ENCODE results near the gene MCTP1. TPM values are rescaled to one million over a fixed set of nuclear protein-coding genes. Genes with fewer than 3 reads are reported as not detected.

MCTP1 gene
- total and polyA plus RNA-seq, 10 of the 15 experiments (the other 5 are each of a cell fraction or from before 2014, with no cell fraction given), result 12.6 to 45.9 (median 18.8) TPM

GRCh38 chr5:94699562-94699961 lies 585.3 kb downstream of the MCTP1 start:
- WGBS (ENCODE audit: insufficient coverage, insufficient replicate concordance, low lambda C conversion rate, missing lambda C conversion rate), result 52% methylated on average over 2 of the region's 2 CpGs
- no peak for DNase-seq (ENCODE audit: low read depth, low spot score)
- no peak overlapping the region for H3K4me3 ChIP-seq

More at GRCh38 chr5:94699562-94699961, 585.3 kb downstream of the MCTP1 start:
- Histone ChIP-seq H3K9ac (ENCODE audit: control insufficient read depth, insufficient read depth, low read length) (no peak overlapping the region), H3K27me3 (replicated peaks in 1 of 2; ENCODE audit: control insufficient read depth in 2 of 2, insufficient read depth in 2 of 2, low read length in 1 of 2) (no peaks in the 10 kb centered on the region), H3K79me2 (ENCODE audit: control insufficient read depth, insufficient read depth, low read length) (no peaks in the 10 kb centered on the region), H3K4me2 (ENCODE audit: control insufficient read depth, insufficient read depth) (no peak overlapping the region), H3K4me1 (ENCODE audit: control insufficient read depth, insufficient read depth, low read length) (peaks cover 19% of the 10 kb centered on the region; the same call in 1 of the 2 replicates), H3K36me3 (ENCODE audit: control insufficient read depth in 2 of 2, insufficient read depth in 2 of 2, low read length in 1 of 2) (no peaks in the 10 kb centered on the region; a peak in 1 of 4 replicates), H4K20me1 (ENCODE audit: control insufficient read depth, insufficient read depth) (no peaks in the 10 kb centered on the region), H3K27ac (ENCODE audit: control insufficient read depth, insufficient read depth) (no peak overlapping the region), H3K9me3 (replicated peaks; ENCODE audit: control insufficient read depth, insufficient read depth, low read length) (no peaks in the 10 kb centered on the region), H2AFZ (ENCODE audit: control insufficient read depth, low read depth, low read length) (no peak overlapping the region)
- intact Hi-C loops (cut with micrococcal nuclease; ENCODE audit: unreplicated experiment) (no loop called here), in situ Hi-C loops (cut with MboI) (loop anchor here (25.0 kb wide), 1 partner anchor 1112 kb away; the partner anchor contains the start of genes NR2F1 and NR2F1-AS1)
- ChIA-PET POLR2A (no interaction called here), CTCF (no interaction called here), SMC1A (ENCODE audit: uncharacterized antibody, unreplicated experiment) (no interaction called here), RAD21 (ENCODE audit: unreplicated experiment) (no interaction called here)
- ATAC-seq, result no peak; the same call in 2 of the 3 replicates
- FAIRE-seq, result no peak
- TF ChIP-seq KAT2A (conservative IDR thresholded peaks at IDR 0.05; ENCODE audit: control insufficient read depth, low read depth, low read length), result no peak
- peak in 1 of 2 experiments; percentile 17; a peak in 1 of 4 replicates for TF ChIP-seq EP300 (IDR thresholded peaks at IDR 0.05; ENCODE audit: borderline replicate concordance in 1 of 2, control insufficient read depth in 1 of 2, low read depth in 2 of 2, low read length in 2 of 2)
- peak; percentile 40 for TF ChIP-seq JUNB (IDR thresholded peaks at IDR 0.05)
- no peak for TF ChIP-seq ELK1 (IDR thresholded peaks at IDR 0.05; ENCODE audit: low read depth, low read length)
- TF ChIP-seq RBBP5 (conservative IDR thresholded peaks at IDR 0.05), result no peak
- TF ChIP-seq NBN (IDR thresholded peaks at IDR 0.05), result no peak
- peak; percentile 21; the same call in 1 of the 2 replicates for TF ChIP-seq NR2F1 (conservative IDR thresholded peaks at IDR 0.05)
- TF ChIP-seq PRDM15 (CRISPR knock-in tag; IDR thresholded peaks at IDR 0.05), result no peak
- TF ChIP-seq NFIC (IDR thresholded peaks at IDR 0.05; ENCODE audit: low read depth, low read length), result peak; percentile 20; the same call in 1 of the 2 replicates
- TF ChIP-seq NR2C2 (IDR thresholded peaks at IDR 0.05; ENCODE audit: borderline replicate concordance, control insufficient read depth, insufficient read length, low read depth), result no peak
- TF ChIP-seq IKZF2 (IDR thresholded peaks at IDR 0.05), result no peak
- BruUV-seq (replicated peaks), result no TSS peak

All from GM12878 (cell line).